GM23338 (cell line): ENCODE measurements around the gene GAPDH. TPM values are rescaled to one million over a fixed set of nuclear protein-coding genes. Genes with fewer than 3 reads are reported as not detected.

Experiments used
- ATAC-seq: fragments of 200-7000 bp; cut with Tn5 transposase; 3 replicates; pipeline ENCODE4 v1.9.1; 2020
- DNase-seq: peaks from one replicate; pipeline ENCODE4 v3.0.0-alpha.2; 2015; ENCODE audit warnings: low spot score
- H2AFZ ChIP-seq: fragments of 200-600 bp; sonication (generic); 2 replicates; pipeline ENCODE4 v1.8.0; 2016; ENCODE audit warnings: antibody characterized with exemption, mild to moderate bottlenecking, moderate library complexity
- H3F3A ChIP-seq: fragments of 200-600 bp; sonication (generic); replicated peaks from 2 replicates; pipeline ENCODE4 v1.8.0; 2017; ENCODE audit warnings: antibody characterized with exemption, mixed run types, low read depth
- H3K27ac ChIP-seq: fragments of 200-600 bp; sonication (generic); 2 replicates; pipeline ENCODE4 v1.6.1; 2016; ENCODE audit warnings: low read depth
- H3K27me3 ChIP-seq: fragments of 200-600 bp; sonication (generic); 2 replicates; pipeline ENCODE4 v1.8.0; 2016; ENCODE audit warnings: mild to moderate bottlenecking, mixed run types, moderate library complexity; ENCODE audit not compliant: insufficient read depth
- H3K36me3 ChIP-seq: fragments of 200-600 bp; sonication (generic); 2 replicates; pipeline ENCODE4 v1.8.0; 2016; ENCODE audit warnings: mild to moderate bottlenecking; ENCODE audit not compliant: insufficient read depth
- H3K4me1 ChIP-seq: fragments of 200-600 bp; sonication (generic); 2 replicates; pipeline ENCODE4 v1.8.0; 2016; ENCODE audit warnings: mild to moderate bottlenecking, moderate library complexity; ENCODE audit not compliant: insufficient read depth
- H3K4me2 ChIP-seq: fragments of 200-600 bp; sonication (generic); 2 replicates; pipeline ENCODE4 v1.7.1; 2017; ENCODE audit warnings: mixed run types
- H3K4me3 ChIP-seq: fragments of 200-600 bp; sonication (generic); 2 replicates; pipeline ENCODE4 v1.6.1; 2016; ENCODE audit warnings: mixed run types
- H3K79me2 ChIP-seq: fragments of 200-600 bp; sonication (generic); replicated peaks from 2 replicates; pipeline ENCODE4 v1.8.0; 2017; ENCODE audit warnings: mild to moderate bottlenecking; ENCODE audit not compliant: insufficient read depth
- H3K9me2 ChIP-seq: fragments of 200-600 bp; sonication (generic); 2 replicates; pipeline ENCODE4 v1.8.0; 2017; ENCODE audit not compliant: insufficient read depth
- H4K20me1 ChIP-seq: fragments of 200-600 bp; sonication (generic); replicated peaks from 2 replicates; pipeline ENCODE4 v1.8.0; 2017; ENCODE audit warnings: mild to moderate bottlenecking; ENCODE audit not compliant: insufficient read depth
- H3K27ac Mint-ChIP-seq: 2 replicates; pipeline ENCODE4 v1.8.0; 2020; ENCODE audit warnings: inconsistent platforms, mild to moderate bottlenecking, moderate library complexity, mixed read lengths
- H3K27me3 Mint-ChIP-seq: 3 replicates; pipeline ENCODE4 v1.8.0; 2022; ENCODE audit warnings: low read depth, mild to moderate bottlenecking, moderate library complexity, mixed read lengths, inconsistent platforms; ENCODE audit not compliant: insufficient read depth, poor library complexity
- H3K36me3 Mint-ChIP-seq: 3 replicates; pipeline ENCODE4 v1.8.0; 2021; ENCODE audit warnings: low read depth, mild to moderate bottlenecking, inconsistent platforms, moderate library complexity, mixed read lengths
- H3K4me1 Mint-ChIP-seq: 3 replicates; pipeline ENCODE4 v1.8.0; 2020; ENCODE audit warnings: mild to moderate bottlenecking, inconsistent platforms, mixed read lengths
- H3K4me3 Mint-ChIP-seq: 3 replicates; pipeline ENCODE4 v1.8.0; 2021; ENCODE audit warnings: moderate library complexity, mild to moderate bottlenecking, inconsistent platforms, mixed read lengths
- H3K9me3 Mint-ChIP-seq: 3 replicates; pipeline ENCODE4 v1.8.0; 2020; ENCODE audit warnings: moderate library complexity, mild to moderate bottlenecking, inconsistent platforms, mixed read lengths
- CREB1 ChIP-seq: fragments of 250-450 bp; sonication (Bioruptor Pico); IDR thresholded peaks from 2 replicates; pipeline ENCODE4 v1.5.0; 2020; ENCODE audit warnings: low read depth, mild to moderate bottlenecking, moderate library complexity
- EZH2phosphoT487 ChIP-seq: fragments of 200-600 bp; sonication (generic); IDR thresholded peaks from one replicate; pipeline ENCODE4 v1.8.1; 2018; ENCODE audit warnings: antibody characterized with exemption; ENCODE audit not compliant: unreplicated experiment
- JUNB ChIP-seq: IDR thresholded peaks from one replicate; pipeline ENCODE4 v1.6.1; 2016; ENCODE audit warnings: antibody characterized with exemption; ENCODE audit not compliant: unreplicated experiment
- STAT1 ChIP-seq: IDR thresholded peaks from one replicate; pipeline ENCODE4 v1.6.1; 2016; ENCODE audit warnings: antibody characterized with exemption; ENCODE audit not compliant: unreplicated experiment
- ZNF462 ChIP-seq: fragments of 250-450 bp; sonication (Bioruptor Pico); IDR thresholded peaks from 2 replicates; pipeline ENCODE4 v1.5.0; 2020; ENCODE audit warnings: mild to moderate bottlenecking, moderate library complexity
- polyA plus RNA-seq: library from polyadenylated mRNA; unstranded; fragments of >200 nt; fragmentation: Nextera tagmentation; extraction: Ambion mirVana; gene quantifications from 2 replicates; pipeline ENCODE4 v1.2.1, GENCODE V29; 2016
- total RNA-seq: library from RNA; depleted of rRNA; stranded (reverse); fragments of >200 nt; shearing (Covaris generic); gene quantifications from 2 replicates; pipeline ENCODE4 v1.2.3, GENCODE V29; 2014
- TF ChIP-seq, protein P1 (sequence below): IDR thresholded peaks from 2 replicates; pipeline ENCODE4 v1.6.1; 2016; ENCODE audit warnings: antibody characterized with exemption
- TF ChIP-seq, protein P2 (sequence below): IDR thresholded peaks from one replicate; pipeline ENCODE4 v1.6.1; 2018; ENCODE audit warnings: antibody characterized with exemption; ENCODE audit not compliant: unreplicated experiment

Gene GAPDH
- total and polyA plus RNA-seq, 2 experiments from 2014 or later: 5,853 to 6,219 TPM

DNA sequence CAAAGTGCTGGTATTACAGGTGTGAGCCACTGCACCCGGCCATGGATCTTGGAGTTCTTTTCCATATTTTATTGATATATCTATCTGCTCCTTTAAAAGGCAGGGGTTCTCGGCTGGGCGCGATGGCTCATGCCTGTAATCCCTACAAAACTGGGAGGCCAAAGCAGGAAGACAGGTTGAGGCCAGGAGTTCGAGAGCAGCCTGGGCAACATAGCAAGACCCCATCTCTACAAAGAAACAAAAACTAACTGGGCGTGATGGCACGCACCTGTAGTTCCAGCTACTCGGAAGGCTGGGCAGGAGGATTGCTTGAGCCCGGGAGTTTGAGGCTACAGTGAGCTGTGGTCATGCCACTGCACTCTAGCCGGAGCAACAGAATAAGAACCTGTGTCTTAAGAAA, 12.1 kb upstream of the GAPDH start:
- H3K4me2 ChIP-seq: no peak overlapping the region
- no peaks in the 10 kb centered on the region for H3K9me2 ChIP-seq
- no peak overlapping the region for H3K27ac ChIP-seq
- Mint-ChIP-seq H3K4me3 (no peak overlapping the region), H3K4me1 (no peaks in the 10 kb centered on the region), H3K9me3 (no peaks in the 10 kb centered on the region), H3K36me3 (peaks cover 92% of the 10 kb centered on the region), H3K27me3 (no peaks in the 10 kb centered on the region), H3K27ac (no peak overlapping the region)
- H3F3A ChIP-seq: 0 out of 2 replicates have a peak, but pooled peaks cover 8% of the 10 kb centered on the region
- no peak overlapping the region for H3K4me3 ChIP-seq
- no peaks in the 10 kb centered on the region for H3K4me1 ChIP-seq
- H2AFZ ChIP-seq: no peak overlapping the region
- DNase-seq (no peak), ATAC-seq (no peak)
- peaks cover 84% of the 10 kb centered on the region for H3K36me3 ChIP-seq
- H3K79me2 ChIP-seq: no peaks in the 10 kb centered on the region
- no peaks in the 10 kb centered on the region for H3K27me3 ChIP-seq
- H4K20me1 ChIP-seq: peaks cover 6% of the 10 kb centered on the region
- no peak for TF ChIP-seq ZNF462
- no peak for TF ChIP-seq JUNB
- TF ChIP-seq STAT1: no peak
- TF ChIP-seq EZH2phosphoT487: no peak
- TF ChIP-seq, protein P1, sequence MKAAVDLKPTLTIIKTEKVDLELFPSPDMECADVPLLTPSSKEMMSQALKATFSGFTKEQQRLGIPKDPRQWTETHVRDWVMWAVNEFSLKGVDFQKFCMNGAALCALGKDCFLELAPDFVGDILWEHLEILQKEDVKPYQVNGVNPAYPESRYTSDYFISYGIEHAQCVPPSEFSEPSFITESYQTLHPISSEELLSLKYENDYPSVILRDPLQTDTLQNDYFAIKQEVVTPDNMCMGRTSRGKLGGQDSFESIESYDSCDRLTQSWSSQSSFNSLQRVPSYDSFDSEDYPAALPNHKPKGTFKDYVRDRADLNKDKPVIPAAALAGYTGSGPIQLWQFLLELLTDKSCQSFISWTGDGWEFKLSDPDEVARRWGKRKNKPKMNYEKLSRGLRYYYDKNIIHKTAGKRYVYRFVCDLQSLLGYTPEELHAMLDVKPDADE: no peak
- TF ChIP-seq, protein P2, sequence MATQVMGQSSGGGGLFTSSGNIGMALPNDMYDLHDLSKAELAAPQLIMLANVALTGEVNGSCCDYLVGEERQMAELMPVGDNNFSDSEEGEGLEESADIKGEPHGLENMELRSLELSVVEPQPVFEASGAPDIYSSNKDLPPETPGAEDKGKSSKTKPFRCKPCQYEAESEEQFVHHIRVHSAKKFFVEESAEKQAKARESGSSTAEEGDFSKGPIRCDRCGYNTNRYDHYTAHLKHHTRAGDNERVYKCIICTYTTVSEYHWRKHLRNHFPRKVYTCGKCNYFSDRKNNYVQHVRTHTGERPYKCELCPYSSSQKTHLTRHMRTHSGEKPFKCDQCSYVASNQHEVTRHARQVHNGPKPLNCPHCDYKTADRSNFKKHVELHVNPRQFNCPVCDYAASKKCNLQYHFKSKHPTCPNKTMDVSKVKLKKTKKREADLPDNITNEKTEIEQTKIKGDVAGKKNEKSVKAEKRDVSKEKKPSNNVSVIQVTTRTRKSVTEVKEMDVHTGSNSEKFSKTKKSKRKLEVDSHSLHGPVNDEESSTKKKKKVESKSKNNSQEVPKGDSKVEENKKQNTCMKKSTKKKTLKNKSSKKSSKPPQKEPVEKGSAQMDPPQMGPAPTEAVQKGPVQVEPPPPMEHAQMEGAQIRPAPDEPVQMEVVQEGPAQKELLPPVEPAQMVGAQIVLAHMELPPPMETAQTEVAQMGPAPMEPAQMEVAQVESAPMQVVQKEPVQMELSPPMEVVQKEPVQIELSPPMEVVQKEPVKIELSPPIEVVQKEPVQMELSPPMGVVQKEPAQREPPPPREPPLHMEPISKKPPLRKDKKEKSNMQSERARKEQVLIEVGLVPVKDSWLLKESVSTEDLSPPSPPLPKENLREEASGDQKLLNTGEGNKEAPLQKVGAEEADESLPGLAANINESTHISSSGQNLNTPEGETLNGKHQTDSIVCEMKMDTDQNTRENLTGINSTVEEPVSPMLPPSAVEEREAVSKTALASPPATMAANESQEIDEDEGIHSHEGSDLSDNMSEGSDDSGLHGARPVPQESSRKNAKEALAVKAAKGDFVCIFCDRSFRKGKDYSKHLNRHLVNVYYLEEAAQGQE: no peak
- no peak for TF ChIP-seq CREB1
